ENCODE results near the gene NHLH1.

DNA sequence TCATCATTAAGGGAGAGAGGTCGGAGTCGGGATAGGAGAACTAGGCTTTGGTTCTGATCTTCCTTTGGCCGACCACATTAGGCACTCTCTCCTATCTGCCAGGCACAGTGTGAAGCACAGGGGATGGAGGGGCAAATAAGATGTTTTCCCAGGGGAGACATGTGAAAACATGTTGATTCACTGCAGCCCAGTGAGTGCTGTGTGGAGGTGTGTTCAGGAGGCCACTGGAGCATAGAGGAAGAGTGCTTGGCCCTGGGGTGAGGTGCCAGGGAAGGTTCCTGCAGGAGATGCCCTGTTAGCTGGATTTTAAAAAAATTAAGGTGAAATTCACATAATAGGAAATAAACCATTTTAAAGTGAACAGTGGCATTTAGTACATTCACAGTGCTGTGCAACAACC, 37.2 kb downstream of the NHLH1 start:
- TF ChIP-seq GATA2 (IDR thresholded peaks at IDR 0.05; ENCODE audit: low read depth, low read length) (no peak), GATA3 (IDR thresholded peaks at IDR 0.05; ENCODE audit: low read depth, low read length) (no peak)

All from SH-SY5Y (cell line).